Activated CD8-positive, alpha-beta memory T cell treated with anti-CD3 and anti-CD28 coated beads for 4 hours (primary cell): Measurements from ENCODE around the gene MTA3.
A peak's percentile ranks its signal among the peaks of the same experiment; 100 is the strongest.

Source experiments
- DNase-seq, 2 donors: peaks; one replicate each; pipeline ENCODE4 v3.0.0-alpha.2; 2020; ENCODE audit warnings: low read depth in 2 of 2

MTA3 gene

GRCh38 chr2:42659609-42660008 lies 91.2 kb downstream of the MTA3 start:
- no peak for DNase-seq

GRCh38 chr2:42663106-42663780 lies 94.8 kb downstream of the MTA3 start:
- DNase-seq, result peak; percentile 20 to 44

GRCh38 chr2:42663828-42664227 lies 95.4 kb downstream of the MTA3 start:
- DNase-seq, result no peak

- no peak for DNase-seq
Observed at GRCh38 chr2:42673989-42674579, 105.7 kb downstream of the MTA3 start.

- DNase-seq, result no peak
Observed at GRCh38 chr2:42675815-42676214, 107.4 kb downstream of the MTA3 start.

- DNase-seq, result no peak
Observed at GRCh38 chr2:42685303-42685702, 116.9 kb downstream of the MTA3 start.

GRCh38 chr2:42693013-42693615 lies 124.7 kb downstream of the MTA3 start:
- no peak for DNase-seq

- DNase-seq, result no peak
Observed at GRCh38 chr2:42693688-42694479, 125.5 kb downstream of the MTA3 start.

- no peak for DNase-seq
Observed at GRCh38 chr2:42696987-42697386, 128.6 kb downstream of the MTA3 start.

GRCh38 chr2:42698940-42699339 lies 130.5 kb downstream of the MTA3 start:
- DNase-seq, result no peak

GRCh38 chr2:42706836-42707235 lies 138.4 kb downstream of the MTA3 start:
- DNase-seq, result no peak

- DNase-seq, result no peak
Observed at GRCh38 chr2:42708179-42708578, 139.7 kb downstream of the MTA3 start.

- no peak for DNase-seq
Observed at GRCh38 chr2:42711896-42712295, 143.5 kb downstream of the MTA3 start.

GRCh38 chr2:42712934-42713333 lies 144.5 kb downstream of the MTA3 start:
- no peak for DNase-seq

GRCh38 chr2:42713920-42714319 lies 145.5 kb downstream of the MTA3 start:
- no peak for DNase-seq

- no peak for DNase-seq
Observed at GRCh38 chr2:42714686-42715085, 146.3 kb downstream of the MTA3 start.

- DNase-seq, result no peak
Observed at GRCh38 chr2:42721898-42722297, 153.5 kb downstream of the MTA3 start.

- DNase-seq, result no peak
Observed at GRCh38 chr2:42722320-42723190, 154.1 kb downstream of the MTA3 start.

GRCh38 chr2:42723465-42723864 lies 155.0 kb downstream of the MTA3 start:
- DNase-seq, result no peak

GRCh38 chr2:42724886-42725285 lies 156.5 kb downstream of the MTA3 start:
- no peak for DNase-seq

GRCh38 chr2:42725657-42726056 lies 157.2 kb downstream of the MTA3 start:
- DNase-seq, result no peak

- DNase-seq, result no peak
Observed at GRCh38 chr2:42726680-42727079, 158.2 kb downstream of the MTA3 start.
